Caco-2 (cell line): ENCODE results near the gene RIMKLB. TPM values are rescaled to one million over a fixed set of nuclear protein-coding genes. Genes with fewer than 3 reads are reported as not detected.
"Not testable (repeated sequence)": the region's sequence is repeated elsewhere in the genome, so short reads cannot be mapped to it uniquely, and the experiment has no call there.

Experiments used
- BruUV-seq: library from RNA; stranded (reverse); fragments of 400-500 nt; replicated peaks from 2 replicates; lab custom pipeline; 2021; lab: Mats Ljungman, UMichigan
- CTCF ChIA-PET: fragments of 300-600 bp; sonication (Branson Sonifier 250); formaldehyde crosslinking; loops from one replicate; lab custom pipeline; 2022; ENCODE audit warnings: antibody characterized with exemption; lab: Charles Lee
- POLR2A ChIA-PET: fragments of 300-600 bp; sonication (Branson Sonifier 250); formaldehyde crosslinking; loops from one replicate; lab custom pipeline; 2022; ENCODE audit warnings: antibody characterized with exemption; lab: Charles Lee
- DNase-seq, 2 experiments: peaks; one replicate each; pipeline versions ENCODE4 v3.0.0 to v3.0.0-alpha.2; 2020 to 2022
- H3K27me3 ChIP-seq: replicated peaks from 2 replicates; pipeline ENCODE4 v1.6.0; 2011; ENCODE audit warnings: low read length; ENCODE audit not compliant: control insufficient read depth, insufficient read depth
- H3K36me3 ChIP-seq: 2 replicates; pipeline ENCODE4 v1.5.1; 2011; ENCODE audit warnings: low read length; ENCODE audit not compliant: control insufficient read depth, insufficient read depth
- H3K4me1 ChIP-seq: fragments of 250-450 bp; sonication (Bioruptor Pico); 2 replicates; pipeline ENCODE4 v1.5.1; 2020; ENCODE audit warnings: mild to moderate bottlenecking
- H3K4me3 ChIP-seq: 2 replicates; pipeline ENCODE4 v1.5.1; 2011; ENCODE audit warnings: low read depth, mild to moderate bottlenecking, control low read depth, low read length
- H3K9me3 ChIP-seq: fragments of 250-450 bp; sonication (Bioruptor Pico); 2 replicates; pipeline ENCODE4 v1.5.1; 2020; ENCODE audit warnings: mild to moderate bottlenecking, moderate library complexity
- H3K27ac Mint-ChIP-seq: one replicate; pipeline ENCODE4 v1.8.0; 2022; ENCODE audit warnings: mixed read lengths; ENCODE audit not compliant: unreplicated experiment
- H3K27me3 Mint-ChIP-seq: one replicate; pipeline ENCODE4 v1.8.0; 2022; ENCODE audit warnings: mixed read lengths; ENCODE audit not compliant: insufficient read depth, unreplicated experiment
- H3K36me3 Mint-ChIP-seq: one replicate; pipeline ENCODE4 v1.8.0; 2022; ENCODE audit warnings: mild to moderate bottlenecking, mixed read lengths; ENCODE audit not compliant: insufficient read depth, unreplicated experiment
- H3K4me1 Mint-ChIP-seq: one replicate; pipeline ENCODE4 v1.8.0; 2022; ENCODE audit warnings: low read depth, mixed read lengths; ENCODE audit not compliant: unreplicated experiment
- H3K4me3 Mint-ChIP-seq: one replicate; pipeline ENCODE4 v1.8.0; 2022; ENCODE audit warnings: mild to moderate bottlenecking, moderate library complexity, mixed read lengths; ENCODE audit not compliant: unreplicated experiment
- H3K9me3 Mint-ChIP-seq: one replicate; pipeline ENCODE4 v1.8.0; 2022; ENCODE audit warnings: mixed read lengths; ENCODE audit not compliant: unreplicated experiment
- CTCF ChIP-seq, 2 experiments: fragments of 200-600 bp in 1 of 2; IDR thresholded peaks; 1 replicate in 1 of 2; 2 replicates in 1 of 2; pipeline versions ENCODE4 v1.5.1 to v1.8.0; 2011 to 2022; ENCODE audit warnings: antibody characterized with exemption in 1 of 2, control low read depth in 1 of 2, inconsistent platforms in 1 of 2, low read depth in 1 of 2, low read length in 1 of 2, mild to moderate bottlenecking in 1 of 2, moderate library complexity in 1 of 2; ENCODE audit not compliant: insufficient read depth in 1 of 2, severe bottlenecking in 1 of 2, unreplicated experiment in 1 of 2
- intact Hi-C: fragments of 100-400 bp; cut with micrococcal nuclease; formaldehyde crosslinking; loops from one replicate; pipeline ENCODE4 v1.10.0; 2022; ENCODE audit not compliant: unreplicated experiment
- total RNA-seq: library from RNA; stranded (reverse); gene quantifications from 2 replicates; pipeline ENCODE4 v1.2.3, GENCODE V29; 2022

RIMKLB gene
- total RNA-seq, 1 experiment from 2014 or later, result 3.3 TPM

- Mint-ChIP-seq H3K36me3 (no peaks in the 10 kb centered on the region), H3K9me3 (peaks cover 26% of the 10 kb centered on the region), H3K4me3 (no peak overlapping the region), H3K27me3 (no peaks in the 10 kb centered on the region), H3K27ac (no peak overlapping the region), H3K4me1 (no peaks in the 10 kb centered on the region)
- Histone ChIP-seq H3K27me3 (no peaks in the 10 kb centered on the region), H3K4me3 (no peak overlapping the region), H3K9me3 (0 out of 2 replicates have a peak, but pooled peaks cover 4% of the 10 kb centered on the region), H3K36me3 (no peaks in the 10 kb centered on the region), H3K4me1 (no peaks in the 10 kb centered on the region)
- no TSS peak for BruUV-seq
- DNase-seq, result no peak
- ChIA-PET CTCF (no interaction called here), POLR2A (no interaction called here)
- intact Hi-C loops, result no loop called here
- no peak for TF ChIP-seq CTCF (IDR thresholded peaks at IDR 0.05; ENCODE audit: insufficient read depth in 1 of 2, low read depth in 1 of 2, low read length in 1 of 2, severe bottlenecking in 1 of 2, unreplicated experiment in 1 of 2)
Measured at GRCh38 chr12:8796831-8797626, 99.2 kb downstream of the RIMKLB start.

- POLR2A ChIA-PET, H3K27me3 ChIP-seq, H3K4me1 ChIP-seq, BruUV-seq, intact Hi-C loops, H3K36me3 Mint-ChIP-seq, H3K27ac Mint-ChIP-seq, H3K4me3 Mint-ChIP-seq, H3K36me3 ChIP-seq, H3K4me1 Mint-ChIP-seq, CTCF ChIA-PET, H3K4me3 ChIP-seq, DNase-seq, H3K9me3 ChIP-seq, H3K27me3 Mint-ChIP-seq: not testable (repeated sequence)
- peaks cover 15% of the 10 kb centered on the region for H3K9me3 Mint-ChIP-seq
Measured at GRCh38 chr12:8801213-8801612, 103.4 kb downstream of the RIMKLB start.

- H3K4me3 ChIP-seq, CTCF ChIA-PET, H3K9me3 ChIP-seq, POLR2A ChIA-PET, H3K27me3 ChIP-seq, BruUV-seq, DNase-seq, H3K4me1 ChIP-seq, H3K36me3 Mint-ChIP-seq, H3K4me3 Mint-ChIP-seq, H3K27ac Mint-ChIP-seq, H3K27me3 Mint-ChIP-seq, H3K4me1 Mint-ChIP-seq, H3K9me3 Mint-ChIP-seq, intact Hi-C loops, H3K36me3 ChIP-seq: not testable (repeated sequence)
Measured at GRCh38 chr12:8804833-8805232, 107.0 kb downstream of the RIMKLB start.

- H3K9me3 Mint-ChIP-seq, H3K4me3 Mint-ChIP-seq, H3K27me3 ChIP-seq, H3K27ac Mint-ChIP-seq, intact Hi-C loops, BruUV-seq, POLR2A ChIA-PET, DNase-seq, H3K9me3 ChIP-seq, H3K4me3 ChIP-seq, CTCF ChIA-PET, H3K36me3 Mint-ChIP-seq, H3K4me1 ChIP-seq, H3K4me1 Mint-ChIP-seq, H3K36me3 ChIP-seq: not testable (repeated sequence)
- peaks cover 11% of the 10 kb centered on the region for H3K27me3 Mint-ChIP-seq
Measured at GRCh38 chr12:8805487-8805886, 107.7 kb downstream of the RIMKLB start.

- intact Hi-C loops, H3K27me3 ChIP-seq, H3K27ac Mint-ChIP-seq, H3K4me3 Mint-ChIP-seq, H3K36me3 ChIP-seq, H3K36me3 Mint-ChIP-seq, H3K4me1 ChIP-seq, DNase-seq, H3K4me1 Mint-ChIP-seq, H3K4me3 ChIP-seq, BruUV-seq, H3K9me3 ChIP-seq, POLR2A ChIA-PET, H3K9me3 Mint-ChIP-seq, CTCF ChIA-PET: not testable (repeated sequence)
- peaks cover 14% of the 10 kb centered on the region for H3K27me3 Mint-ChIP-seq
Measured at GRCh38 chr12:8807084-8807483, 109.3 kb downstream of the RIMKLB start.

- H3K27me3 Mint-ChIP-seq, result peaks cover 16% of the 10 kb centered on the region
- POLR2A ChIA-PET, BruUV-seq, H3K4me3 Mint-ChIP-seq, CTCF ChIA-PET, H3K36me3 ChIP-seq, H3K9me3 ChIP-seq, DNase-seq, H3K36me3 Mint-ChIP-seq, H3K4me1 ChIP-seq, H3K9me3 Mint-ChIP-seq, H3K4me1 Mint-ChIP-seq, H3K4me3 ChIP-seq, H3K27ac Mint-ChIP-seq, H3K27me3 ChIP-seq, intact Hi-C loops: not testable (repeated sequence)
Measured at GRCh38 chr12:8810112-8810511, 112.3 kb downstream of the RIMKLB start.
